Measurements from ENCODE around the gene NRG4. TPM values are rescaled to one million over a fixed set of nuclear protein-coding genes. Genes with fewer than 3 reads are reported as not detected.

The NRG4 gene
- total and polyA plus RNA-seq, 2 experiments from 2014 or later, result 0.21 to 0.47 TPM

DNA sequence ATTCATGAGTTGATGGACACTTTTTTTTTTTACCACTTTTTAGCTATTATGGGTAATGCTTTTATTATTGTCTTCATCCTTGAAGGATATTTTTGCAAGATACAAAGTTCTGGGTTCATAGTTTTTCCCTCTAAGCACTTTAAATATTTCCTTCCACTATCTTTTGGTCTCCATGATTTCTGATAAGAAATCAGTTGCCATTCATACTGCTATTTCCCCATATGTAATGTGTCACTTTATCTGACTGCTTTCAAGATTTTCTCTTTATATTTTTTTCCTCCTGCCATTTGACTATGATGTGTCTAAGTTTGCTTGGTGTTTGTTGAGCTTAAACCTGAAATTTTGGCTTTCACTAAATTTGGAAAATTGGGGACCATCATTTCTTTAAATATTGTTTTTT lies 19.3 kb downstream of the NRG4 start (continued):
- TF ChIP-seq, protein P1, sequence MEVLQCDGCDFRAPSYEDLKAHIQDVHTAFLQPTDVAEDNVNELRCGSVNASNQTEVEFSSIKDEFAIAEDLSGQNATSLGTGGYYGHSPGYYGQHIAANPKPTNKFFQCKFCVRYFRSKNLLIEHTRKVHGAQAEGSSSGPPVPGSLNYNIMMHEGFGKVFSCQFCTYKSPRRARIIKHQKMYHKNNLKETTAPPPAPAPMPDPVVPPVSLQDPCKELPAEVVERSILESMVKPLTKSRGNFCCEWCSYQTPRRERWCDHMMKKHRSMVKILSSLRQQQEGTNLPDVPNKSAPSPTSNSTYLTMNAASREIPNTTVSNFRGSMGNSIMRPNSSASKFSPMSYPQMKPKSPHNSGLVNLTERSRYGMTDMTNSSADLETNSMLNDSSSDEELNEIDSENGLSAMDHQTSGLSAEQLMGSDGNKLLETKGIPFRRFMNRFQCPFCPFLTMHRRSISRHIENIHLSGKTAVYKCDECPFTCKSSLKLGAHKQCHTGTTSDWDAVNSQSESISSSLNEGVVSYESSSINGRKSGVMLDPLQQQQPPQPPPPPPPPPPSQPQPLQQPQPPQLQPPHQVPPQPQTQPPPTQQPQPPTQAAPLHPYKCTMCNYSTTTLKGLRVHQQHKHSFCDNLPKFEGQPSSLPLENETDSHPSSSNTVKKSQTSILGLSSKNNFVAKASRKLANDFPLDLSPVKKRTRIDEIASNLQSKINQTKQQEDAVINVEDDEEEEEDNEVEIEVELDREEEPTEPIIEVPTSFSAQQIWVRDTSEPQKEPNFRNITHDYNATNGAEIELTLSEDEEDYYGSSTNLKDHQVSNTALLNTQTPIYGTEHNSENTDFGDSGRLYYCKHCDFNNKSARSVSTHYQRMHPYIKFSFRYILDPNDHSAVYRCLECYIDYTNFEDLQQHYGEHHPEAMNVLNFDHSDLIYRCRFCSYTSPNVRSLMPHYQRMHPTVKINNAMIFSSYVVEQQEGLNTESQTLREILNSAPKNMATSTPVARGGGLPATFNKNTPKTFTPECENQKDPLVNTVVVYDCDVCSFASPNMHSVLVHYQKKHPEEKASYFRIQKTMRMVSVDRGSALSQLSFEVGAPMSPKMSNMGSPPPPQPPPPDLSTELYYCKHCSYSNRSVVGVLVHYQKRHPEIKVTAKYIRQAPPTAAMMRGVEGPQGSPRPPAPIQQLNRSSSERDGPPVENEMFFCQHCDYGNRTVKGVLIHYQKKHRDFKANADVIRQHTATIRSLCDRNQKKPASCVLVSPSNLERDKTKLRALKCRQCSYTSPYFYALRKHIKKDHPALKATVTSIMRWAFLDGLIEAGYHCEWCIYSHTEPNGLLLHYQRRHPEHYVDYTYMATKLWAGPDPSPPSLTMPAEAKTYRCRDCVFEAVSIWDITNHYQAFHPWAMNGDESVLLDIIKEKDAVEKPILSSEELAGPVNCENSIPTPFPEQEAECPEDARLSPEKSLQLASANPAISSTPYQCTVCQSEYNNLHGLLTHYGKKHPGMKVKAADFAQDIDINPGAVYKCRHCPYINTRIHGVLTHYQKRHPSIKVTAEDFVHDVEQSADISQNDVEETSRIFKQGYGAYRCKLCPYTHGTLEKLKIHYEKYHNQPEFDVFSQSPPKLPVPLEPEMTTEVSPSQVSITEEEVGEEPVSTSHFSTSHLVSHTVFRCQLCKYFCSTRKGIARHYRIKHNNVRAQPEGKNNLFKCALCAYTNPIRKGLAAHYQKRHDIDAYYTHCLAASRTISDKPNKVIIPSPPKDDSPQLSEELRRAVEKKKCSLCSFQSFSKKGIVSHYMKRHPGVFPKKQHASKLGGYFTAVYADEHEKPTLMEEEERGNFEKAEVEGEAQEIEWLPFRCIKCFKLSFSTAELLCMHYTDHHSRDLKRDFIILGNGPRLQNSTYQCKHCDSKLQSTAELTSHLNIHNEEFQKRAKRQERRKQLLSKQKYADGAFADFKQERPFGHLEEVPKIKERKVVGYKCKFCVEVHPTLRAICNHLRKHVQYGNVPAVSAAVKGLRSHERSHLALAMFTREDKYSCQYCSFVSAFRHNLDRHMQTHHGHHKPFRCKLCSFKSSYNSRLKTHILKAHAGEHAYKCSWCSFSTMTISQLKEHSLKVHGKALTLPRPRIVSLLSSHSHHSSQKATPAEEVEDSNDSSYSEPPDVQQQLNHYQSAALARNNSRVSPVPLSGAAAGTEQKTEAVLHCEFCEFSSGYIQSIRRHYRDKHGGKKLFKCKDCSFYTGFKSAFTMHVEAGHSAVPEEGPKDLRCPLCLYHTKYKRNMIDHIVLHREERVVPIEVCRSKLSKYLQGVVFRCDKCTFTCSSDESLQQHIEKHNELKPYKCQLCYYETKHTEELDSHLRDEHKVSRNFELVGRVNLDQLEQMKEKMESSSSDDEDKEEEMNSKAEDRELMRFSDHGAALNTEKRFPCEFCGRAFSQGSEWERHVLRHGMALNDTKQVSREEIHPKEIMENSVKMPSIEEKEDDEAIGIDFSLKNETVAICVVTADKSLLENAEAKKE (CRISPR knock-in tag; IDR thresholded peaks at IDR 0.05), result no peak
- TF ChIP-seq, protein P2, sequence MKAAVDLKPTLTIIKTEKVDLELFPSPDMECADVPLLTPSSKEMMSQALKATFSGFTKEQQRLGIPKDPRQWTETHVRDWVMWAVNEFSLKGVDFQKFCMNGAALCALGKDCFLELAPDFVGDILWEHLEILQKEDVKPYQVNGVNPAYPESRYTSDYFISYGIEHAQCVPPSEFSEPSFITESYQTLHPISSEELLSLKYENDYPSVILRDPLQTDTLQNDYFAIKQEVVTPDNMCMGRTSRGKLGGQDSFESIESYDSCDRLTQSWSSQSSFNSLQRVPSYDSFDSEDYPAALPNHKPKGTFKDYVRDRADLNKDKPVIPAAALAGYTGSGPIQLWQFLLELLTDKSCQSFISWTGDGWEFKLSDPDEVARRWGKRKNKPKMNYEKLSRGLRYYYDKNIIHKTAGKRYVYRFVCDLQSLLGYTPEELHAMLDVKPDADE (IDR thresholded peaks at IDR 0.05), result no peak
- TF ChIP-seq ZNF114 (CRISPR knock-in tag; IDR thresholded peaks at IDR 0.05), result no peak

DNA sequence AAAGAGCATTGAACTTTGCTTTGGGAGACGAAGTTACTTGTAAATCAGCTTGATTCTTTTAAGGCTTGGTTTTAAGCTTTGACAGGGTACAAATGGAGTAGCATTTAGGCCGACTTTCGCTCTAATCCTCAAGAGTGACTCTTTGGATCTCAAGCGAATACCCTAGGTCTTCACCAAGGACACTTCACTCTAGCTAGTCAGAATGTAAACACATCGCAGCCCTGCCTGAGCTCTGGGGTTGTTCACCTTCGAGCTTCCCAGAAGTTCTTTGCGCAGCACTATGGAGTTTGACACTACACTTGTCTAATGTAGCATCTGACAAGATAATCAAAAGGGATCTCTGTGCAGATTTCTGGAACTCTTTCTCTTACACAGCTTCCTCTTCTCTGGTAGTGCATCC lies 22.3 kb downstream of the NRG4 start:
- no peaks in the 10 kb centered on the region for H3F3A ChIP-seq (replicated peaks; ENCODE audit: low read depth)
- no peak overlapping the region for H3K4me2 ChIP-seq
- DNase-seq (ENCODE audit: low spot score), result no peak
- H3K4me1 ChIP-seq (ENCODE audit: insufficient read depth), result peaks cover 6% of the 10 kb centered on the region; the same call in 1 of the 2 replicates
- H3K27ac ChIP-seq (ENCODE audit: low read depth), result no peak overlapping the region
- Mint-ChIP-seq H3K4me1 (peaks cover 8% of the 10 kb centered on the region; the same call in 2 of the 3 replicates), H3K27me3 (ENCODE audit: insufficient read depth, low read depth, poor library complexity) (peaks cover 4% of the 10 kb centered on the region), H3K27ac (no peak overlapping the region), H3K9me3 (peaks cover 7% of the 10 kb centered on the region; the same call in 1 of the 3 replicates), H3K36me3 (ENCODE audit: low read depth) (no peaks in the 10 kb centered on the region), H3K4me3 (no peak overlapping the region)
- no peak overlapping the region for H3K4me3 ChIP-seq
- H3K79me2 ChIP-seq (replicated peaks; ENCODE audit: insufficient read depth), result no peaks in the 10 kb centered on the region
- H3K27me3 ChIP-seq (ENCODE audit: insufficient read depth), result no peaks in the 10 kb centered on the region
- no peaks in the 10 kb centered on the region for H3K9me2 ChIP-seq (ENCODE audit: insufficient read depth)
- H2AFZ ChIP-seq, result no peak overlapping the region
- no peaks in the 10 kb centered on the region for H3K36me3 ChIP-seq (ENCODE audit: insufficient read depth)
- ATAC-seq, result no peak
- no peaks in the 10 kb centered on the region for H4K20me1 ChIP-seq (replicated peaks; ENCODE audit: insufficient read depth)
- TF ChIP-seq, protein P2 (IDR thresholded peaks at IDR 0.05), result no peak
- TF ChIP-seq EZH2 (IDR thresholded peaks at IDR 0.05; ENCODE audit: low read depth, unreplicated experiment) (no peak), CREB1 (CRISPR knock-in tag; IDR thresholded peaks at IDR 0.05; ENCODE audit: low read depth) (no peak), ZNF114 (CRISPR knock-in tag; IDR thresholded peaks at IDR 0.05) (no peak), EZH2phosphoT487 (IDR thresholded peaks at IDR 0.05; ENCODE audit: unreplicated experiment) (no peak), POLR2AphosphoS5 (IDR thresholded peaks at IDR 0.05; ENCODE audit: low read depth) (no peak), STAT1 (IDR thresholded peaks at IDR 0.05; ENCODE audit: unreplicated experiment) (no peak)
- TF ChIP-seq, protein P3, sequence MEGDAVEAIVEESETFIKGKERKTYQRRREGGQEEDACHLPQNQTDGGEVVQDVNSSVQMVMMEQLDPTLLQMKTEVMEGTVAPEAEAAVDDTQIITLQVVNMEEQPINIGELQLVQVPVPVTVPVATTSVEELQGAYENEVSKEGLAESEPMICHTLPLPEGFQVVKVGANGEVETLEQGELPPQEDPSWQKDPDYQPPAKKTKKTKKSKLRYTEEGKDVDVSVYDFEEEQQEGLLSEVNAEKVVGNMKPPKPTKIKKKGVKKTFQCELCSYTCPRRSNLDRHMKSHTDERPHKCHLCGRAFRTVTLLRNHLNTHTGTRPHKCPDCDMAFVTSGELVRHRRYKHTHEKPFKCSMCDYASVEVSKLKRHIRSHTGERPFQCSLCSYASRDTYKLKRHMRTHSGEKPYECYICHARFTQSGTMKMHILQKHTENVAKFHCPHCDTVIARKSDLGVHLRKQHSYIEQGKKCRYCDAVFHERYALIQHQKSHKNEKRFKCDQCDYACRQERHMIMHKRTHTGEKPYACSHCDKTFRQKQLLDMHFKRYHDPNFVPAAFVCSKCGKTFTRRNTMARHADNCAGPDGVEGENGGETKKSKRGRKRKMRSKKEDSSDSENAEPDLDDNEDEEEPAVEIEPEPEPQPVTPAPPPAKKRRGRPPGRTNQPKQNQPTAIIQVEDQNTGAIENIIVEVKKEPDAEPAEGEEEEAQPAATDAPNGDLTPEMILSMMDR (conservative IDR thresholded peaks at IDR 0.05; ENCODE audit: low read depth in 2 of 2), result no peak
- TF ChIP-seq, protein P4, sequence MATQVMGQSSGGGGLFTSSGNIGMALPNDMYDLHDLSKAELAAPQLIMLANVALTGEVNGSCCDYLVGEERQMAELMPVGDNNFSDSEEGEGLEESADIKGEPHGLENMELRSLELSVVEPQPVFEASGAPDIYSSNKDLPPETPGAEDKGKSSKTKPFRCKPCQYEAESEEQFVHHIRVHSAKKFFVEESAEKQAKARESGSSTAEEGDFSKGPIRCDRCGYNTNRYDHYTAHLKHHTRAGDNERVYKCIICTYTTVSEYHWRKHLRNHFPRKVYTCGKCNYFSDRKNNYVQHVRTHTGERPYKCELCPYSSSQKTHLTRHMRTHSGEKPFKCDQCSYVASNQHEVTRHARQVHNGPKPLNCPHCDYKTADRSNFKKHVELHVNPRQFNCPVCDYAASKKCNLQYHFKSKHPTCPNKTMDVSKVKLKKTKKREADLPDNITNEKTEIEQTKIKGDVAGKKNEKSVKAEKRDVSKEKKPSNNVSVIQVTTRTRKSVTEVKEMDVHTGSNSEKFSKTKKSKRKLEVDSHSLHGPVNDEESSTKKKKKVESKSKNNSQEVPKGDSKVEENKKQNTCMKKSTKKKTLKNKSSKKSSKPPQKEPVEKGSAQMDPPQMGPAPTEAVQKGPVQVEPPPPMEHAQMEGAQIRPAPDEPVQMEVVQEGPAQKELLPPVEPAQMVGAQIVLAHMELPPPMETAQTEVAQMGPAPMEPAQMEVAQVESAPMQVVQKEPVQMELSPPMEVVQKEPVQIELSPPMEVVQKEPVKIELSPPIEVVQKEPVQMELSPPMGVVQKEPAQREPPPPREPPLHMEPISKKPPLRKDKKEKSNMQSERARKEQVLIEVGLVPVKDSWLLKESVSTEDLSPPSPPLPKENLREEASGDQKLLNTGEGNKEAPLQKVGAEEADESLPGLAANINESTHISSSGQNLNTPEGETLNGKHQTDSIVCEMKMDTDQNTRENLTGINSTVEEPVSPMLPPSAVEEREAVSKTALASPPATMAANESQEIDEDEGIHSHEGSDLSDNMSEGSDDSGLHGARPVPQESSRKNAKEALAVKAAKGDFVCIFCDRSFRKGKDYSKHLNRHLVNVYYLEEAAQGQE (IDR thresholded peaks at IDR 0.05; ENCODE audit: unreplicated experiment), result no peak

Data from GM23338 (cell line).